Measurements from ENCODE around the gene ITGAD. TPM values are rescaled to one million over a fixed set of nuclear protein-coding genes. Genes with fewer than 3 reads are reported as not detected.

The ITGAD gene
- total RNA-seq, 1 donor from 2014 or later: not detected

DNA sequence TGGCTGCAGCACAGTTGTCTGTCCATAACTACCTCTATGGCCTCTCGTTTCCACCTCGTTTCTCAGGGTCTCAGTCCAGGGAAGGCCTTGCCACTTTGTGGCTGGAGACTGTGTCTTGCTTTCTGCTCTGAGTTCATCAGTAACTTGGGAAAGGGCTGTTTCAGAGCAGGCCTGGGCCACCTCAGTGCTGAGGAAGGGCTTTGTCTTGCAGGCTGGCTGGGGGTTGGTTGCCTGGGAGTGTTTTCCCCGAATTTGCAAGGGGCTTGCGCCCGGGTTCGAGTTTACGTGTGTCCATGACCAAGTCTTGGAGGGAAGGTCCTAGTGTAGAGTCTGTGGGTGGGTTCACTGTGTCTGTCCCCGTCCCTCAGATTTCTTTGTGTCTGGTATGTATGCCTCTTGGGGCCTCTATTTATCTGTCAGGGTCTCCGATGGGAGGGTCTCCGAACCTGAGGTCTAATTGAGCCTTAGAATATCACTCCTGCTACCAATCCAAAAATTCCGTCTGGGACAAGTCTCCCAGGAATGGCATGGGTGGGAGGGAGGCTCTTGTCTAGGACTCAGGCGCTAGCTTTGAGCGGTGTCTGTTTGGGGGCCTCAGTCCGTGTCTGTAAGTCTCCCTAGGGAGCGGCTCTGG is 78.2 kb downstream of the ITGAD start:
- Mint-ChIP-seq H3K27ac (ENCODE audit: unreplicated experiment) (peak overlapping the region; percentile 93), H3K4me1 (ENCODE audit: low read depth) (peaks cover 54% of the 10 kb centered on the region), H3K27me3 (ENCODE audit: low read depth) (no peaks in the 10 kb centered on the region), H3K36me3 (ENCODE audit: low read depth) (peaks cover 28% of the 10 kb centered on the region), H3K4me3 (ENCODE audit: unreplicated experiment) (peak overlapping the region; percentile 80), H3K9me3 (ENCODE audit: low read depth) (no peaks in the 10 kb centered on the region)
- DNase-seq (ENCODE audit: low spot score): no peak
- TF ChIP-seq, protein P1, sequence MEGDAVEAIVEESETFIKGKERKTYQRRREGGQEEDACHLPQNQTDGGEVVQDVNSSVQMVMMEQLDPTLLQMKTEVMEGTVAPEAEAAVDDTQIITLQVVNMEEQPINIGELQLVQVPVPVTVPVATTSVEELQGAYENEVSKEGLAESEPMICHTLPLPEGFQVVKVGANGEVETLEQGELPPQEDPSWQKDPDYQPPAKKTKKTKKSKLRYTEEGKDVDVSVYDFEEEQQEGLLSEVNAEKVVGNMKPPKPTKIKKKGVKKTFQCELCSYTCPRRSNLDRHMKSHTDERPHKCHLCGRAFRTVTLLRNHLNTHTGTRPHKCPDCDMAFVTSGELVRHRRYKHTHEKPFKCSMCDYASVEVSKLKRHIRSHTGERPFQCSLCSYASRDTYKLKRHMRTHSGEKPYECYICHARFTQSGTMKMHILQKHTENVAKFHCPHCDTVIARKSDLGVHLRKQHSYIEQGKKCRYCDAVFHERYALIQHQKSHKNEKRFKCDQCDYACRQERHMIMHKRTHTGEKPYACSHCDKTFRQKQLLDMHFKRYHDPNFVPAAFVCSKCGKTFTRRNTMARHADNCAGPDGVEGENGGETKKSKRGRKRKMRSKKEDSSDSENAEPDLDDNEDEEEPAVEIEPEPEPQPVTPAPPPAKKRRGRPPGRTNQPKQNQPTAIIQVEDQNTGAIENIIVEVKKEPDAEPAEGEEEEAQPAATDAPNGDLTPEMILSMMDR (IDR thresholded peaks at IDR 0.05): no peak

DNA sequence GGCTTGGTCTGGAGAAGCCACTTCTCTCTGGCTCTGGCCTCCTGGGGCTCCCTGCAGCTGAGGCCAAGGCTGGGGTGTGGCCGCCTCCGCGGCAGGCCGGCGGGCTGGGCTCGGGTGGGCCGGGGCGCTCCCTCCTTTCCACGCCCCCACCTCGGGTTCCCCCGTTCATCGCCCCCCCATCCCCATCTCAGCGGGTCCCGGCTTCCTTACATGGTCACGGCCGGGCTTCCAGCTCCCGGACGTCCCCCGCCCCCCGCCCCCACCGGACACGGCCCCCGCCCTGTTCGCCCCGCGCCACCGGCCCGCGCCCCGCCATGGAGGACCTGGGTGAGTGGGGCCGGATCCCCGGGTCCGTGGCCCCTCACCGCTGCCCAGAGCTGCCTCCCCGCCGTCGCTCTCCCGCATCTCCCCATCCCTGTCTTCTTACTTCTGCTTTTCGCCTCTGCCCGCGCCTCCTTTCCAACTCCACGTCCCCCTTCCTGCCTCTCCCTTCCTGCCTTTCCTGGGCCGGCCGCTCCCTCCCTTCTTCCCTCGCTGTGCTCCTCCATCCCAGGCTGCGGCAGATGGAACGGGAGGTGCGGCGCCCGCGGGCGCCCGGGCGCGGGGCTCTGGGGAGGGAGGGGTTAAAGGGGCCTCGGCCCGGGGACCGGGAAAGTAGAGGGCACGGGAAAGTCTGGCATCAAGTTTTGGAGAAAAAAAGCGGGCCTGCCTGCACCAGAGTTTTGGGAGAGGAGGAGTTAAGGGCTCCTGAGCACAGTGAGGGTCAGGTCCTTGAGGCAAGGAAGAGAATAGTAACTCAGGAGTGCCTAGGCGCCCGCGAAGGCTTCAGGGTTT is 79.0 kb downstream of the ITGAD start, which contains the start of gene TGFB1I1:
TGFB1I1 (plus strand) TSS at position 278 of the 834 bp plus-strand sequence; CDS start at position 315, 37 bp downstream.
- H3K4me1 Mint-ChIP-seq (ENCODE audit: low read depth): peaks cover 52% of the 10 kb centered on the region
- no peak for DNase-seq (ENCODE audit: low spot score)
- TF ChIP-seq, protein P1 (IDR thresholded peaks at IDR 0.05): no peak
- peaks cover 27% of the 10 kb centered on the region for H3K36me3 Mint-ChIP-seq (ENCODE audit: low read depth)
- peak within 1 kb of the TSS; percentile 89 for H3K4me3 Mint-ChIP-seq (ENCODE audit: unreplicated experiment)
- H3K27ac Mint-ChIP-seq (ENCODE audit: unreplicated experiment): peak within 1 kb of the TSS; percentile 94
- H3K9me3 Mint-ChIP-seq (ENCODE audit: low read depth): no peaks in the 10 kb centered on the region
- H3K27me3 Mint-ChIP-seq (ENCODE audit: low read depth): no peaks in the 10 kb centered on the region

DNA sequence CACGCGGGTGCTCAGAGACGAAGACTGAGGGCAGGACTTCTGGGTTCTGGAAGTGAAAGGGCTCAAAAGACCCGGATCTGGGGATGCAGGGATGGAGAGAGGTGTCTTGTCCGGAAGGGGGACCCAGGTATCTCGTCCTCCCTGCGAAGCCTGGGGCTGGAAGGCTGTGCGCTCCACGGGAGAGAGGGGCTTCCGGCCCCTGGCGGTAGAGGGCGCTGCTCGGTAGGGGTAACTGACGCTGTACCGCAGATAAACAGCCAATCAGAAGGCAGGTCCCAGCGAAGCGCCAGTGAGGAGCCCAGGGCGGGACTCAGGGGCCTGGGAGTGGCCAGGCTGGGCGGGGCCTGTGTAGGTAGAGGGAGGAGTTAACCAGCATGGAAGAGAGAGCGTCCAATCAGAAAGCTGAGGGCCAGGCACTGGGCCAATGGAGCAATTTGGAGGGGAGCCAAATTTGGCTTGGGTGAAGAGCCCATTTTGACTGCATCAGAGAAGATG is 79.6 kb downstream of the ITGAD start:
- Mint-ChIP-seq H3K4me1 (ENCODE audit: low read depth) (peaks cover 50% of the 10 kb centered on the region), H3K4me3 (ENCODE audit: unreplicated experiment) (peak overlapping the region; percentile 89), H3K27me3 (ENCODE audit: low read depth) (no peaks in the 10 kb centered on the region), H3K9me3 (ENCODE audit: low read depth) (no peaks in the 10 kb centered on the region), H3K36me3 (ENCODE audit: low read depth) (peaks cover 30% of the 10 kb centered on the region), H3K27ac (ENCODE audit: unreplicated experiment) (peak overlapping the region; percentile 94)
- TF ChIP-seq, protein P1 (IDR thresholded peaks at IDR 0.05): peak; percentile 85
- peak; percentile 96 for DNase-seq (ENCODE audit: low spot score)

DNA sequence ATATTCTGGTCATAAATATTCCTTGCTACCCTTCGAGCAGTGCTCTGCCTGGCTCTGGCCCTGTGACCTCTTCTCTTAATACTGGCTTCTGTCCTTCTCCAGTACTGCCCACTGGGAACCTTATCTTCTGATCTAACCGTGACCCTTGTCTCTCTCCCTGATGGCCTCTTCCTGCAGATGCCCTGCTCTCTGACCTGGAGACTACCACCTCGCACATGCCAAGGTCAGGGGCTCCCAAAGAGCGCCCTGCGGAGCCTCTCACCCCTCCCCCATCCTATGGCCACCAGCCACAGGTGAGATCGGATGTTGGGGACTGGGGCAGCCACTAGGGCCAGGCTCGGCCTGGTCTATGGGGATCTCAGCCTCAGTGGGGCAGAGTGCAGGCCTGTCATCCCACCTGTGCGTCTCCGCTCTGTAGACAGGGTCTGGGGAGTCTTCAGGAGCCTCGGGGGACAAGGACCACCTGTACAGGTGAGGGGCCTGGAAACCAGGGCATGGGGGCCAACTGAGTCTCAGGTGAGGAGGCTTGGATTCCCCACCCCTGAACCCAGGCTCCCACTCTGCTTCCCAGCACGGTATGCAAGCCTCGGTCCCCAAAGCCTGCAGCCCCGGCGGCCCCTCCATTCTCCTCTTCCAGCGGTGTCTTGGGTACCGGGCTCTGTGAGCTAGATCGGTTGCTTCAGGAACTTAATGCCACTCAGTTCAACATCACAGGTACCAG is 80.3 kb downstream of the ITGAD start:
- Mint-ChIP-seq H3K27ac (ENCODE audit: unreplicated experiment) (peak overlapping the region; percentile 57), H3K9me3 (ENCODE audit: low read depth) (no peaks in the 10 kb centered on the region), H3K4me1 (ENCODE audit: low read depth) (peaks cover 55% of the 10 kb centered on the region), H3K36me3 (ENCODE audit: low read depth) (peaks cover 35% of the 10 kb centered on the region), H3K27me3 (ENCODE audit: low read depth) (no peaks in the 10 kb centered on the region), H3K4me3 (ENCODE audit: unreplicated experiment) (peak overlapping the region; percentile 89)
- DNase-seq (ENCODE audit: low spot score): peak; percentile 86
- TF ChIP-seq, protein P1 (IDR thresholded peaks at IDR 0.05): no peak
